ENCODE data around the gene NBPF11. TPM values are rescaled to one million over a fixed set of nuclear protein-coding genes. Genes with fewer than 3 reads are reported as not detected.
"Not testable (repeated sequence)": the region's sequence is repeated elsewhere in the genome, so short reads cannot be mapped to it uniquely, and the experiment has no call there.

The NBPF11 gene
- polyA plus RNA-seq, 2 donors, result 3.1 to 6.5 TPM

DNA sequence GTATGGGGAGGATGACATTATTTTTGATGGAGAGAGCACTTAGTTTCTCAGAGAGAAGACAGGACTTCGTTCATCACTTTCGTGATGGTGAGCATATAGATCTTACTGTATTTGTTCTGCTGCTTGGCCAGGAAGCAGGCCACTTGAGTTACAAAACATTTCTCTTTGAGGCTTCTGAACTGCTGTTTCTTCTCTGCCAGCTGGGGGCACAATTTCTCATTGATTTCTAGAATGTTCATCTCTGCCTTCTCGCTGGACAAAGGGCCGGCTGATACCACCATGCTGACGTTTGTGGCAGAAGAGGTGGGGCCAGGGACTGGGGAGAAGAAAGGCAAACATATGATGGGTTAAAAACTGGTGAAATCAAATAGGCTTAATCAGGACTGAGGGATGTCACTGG, 31.7 kb downstream of the NBPF11 start:
- not testable (repeated sequence) for H3K4me1 ChIP-seq (ENCODE audit: control insufficient read depth in 2 of 2, insufficient read depth in 2 of 2, low read length in 1 of 2); H3K36me3 ChIP-seq (ENCODE audit: control insufficient read depth in 2 of 2, insufficient read depth in 2 of 2, low read length in 1 of 2); H3K4me3 ChIP-seq (ENCODE audit: low read depth in 1 of 2, low read length in 2 of 2); H3K27ac ChIP-seq (ENCODE audit: low read depth in 2 of 2, low read length in 1 of 2); H3K9me3 ChIP-seq (ENCODE audit: control insufficient read depth in 2 of 2, insufficient read depth in 1 of 2, low read depth in 1 of 2, low read length in 1 of 2); H3K27me3 ChIP-seq (ENCODE audit: control insufficient read depth in 1 of 2, insufficient read depth in 2 of 2, low read length in 2 of 2)
- 43 to 49% methylated on average over 3 to 5 of the region's 5 CpGs for WGBS, 2 donors

DNA sequence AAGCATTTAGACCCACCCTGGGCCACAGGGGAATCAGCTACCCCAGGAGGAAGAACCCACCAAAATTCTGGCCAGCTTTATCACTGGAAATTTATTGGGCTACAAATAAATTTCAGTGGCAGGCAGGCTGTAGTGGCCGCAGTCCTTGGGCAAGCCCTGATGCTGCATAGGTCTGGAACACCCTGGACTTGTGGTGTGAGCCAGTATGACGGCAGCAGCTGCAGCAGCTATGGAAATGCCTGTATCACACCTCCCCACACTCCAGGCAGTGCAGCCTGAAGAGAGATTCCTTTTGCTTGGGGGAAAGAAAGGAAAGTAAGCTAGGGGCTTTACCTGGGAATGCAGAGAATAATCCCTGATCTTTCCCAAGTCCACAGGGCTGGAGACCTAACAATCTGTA, 56.3 kb downstream of the NBPF11 start:
- H3K27ac ChIP-seq (ENCODE audit: low read depth in 2 of 2, low read length in 1 of 2); H3K9me3 ChIP-seq (ENCODE audit: control insufficient read depth in 2 of 2, insufficient read depth in 1 of 2, low read depth in 1 of 2, low read length in 1 of 2); H3K4me3 ChIP-seq (ENCODE audit: low read depth in 1 of 2, low read length in 2 of 2); H3K4me1 ChIP-seq (ENCODE audit: control insufficient read depth in 2 of 2, insufficient read depth in 2 of 2, low read length in 1 of 2); H3K27me3 ChIP-seq (ENCODE audit: control insufficient read depth in 1 of 2, insufficient read depth in 2 of 2, low read length in 2 of 2); H3K36me3 ChIP-seq (ENCODE audit: control insufficient read depth in 2 of 2, insufficient read depth in 2 of 2, low read length in 1 of 2): not testable (repeated sequence)
- WGBS, 2 donors, result 63 to 70% methylated on average over 2 of the region's 2 CpGs

DNA sequence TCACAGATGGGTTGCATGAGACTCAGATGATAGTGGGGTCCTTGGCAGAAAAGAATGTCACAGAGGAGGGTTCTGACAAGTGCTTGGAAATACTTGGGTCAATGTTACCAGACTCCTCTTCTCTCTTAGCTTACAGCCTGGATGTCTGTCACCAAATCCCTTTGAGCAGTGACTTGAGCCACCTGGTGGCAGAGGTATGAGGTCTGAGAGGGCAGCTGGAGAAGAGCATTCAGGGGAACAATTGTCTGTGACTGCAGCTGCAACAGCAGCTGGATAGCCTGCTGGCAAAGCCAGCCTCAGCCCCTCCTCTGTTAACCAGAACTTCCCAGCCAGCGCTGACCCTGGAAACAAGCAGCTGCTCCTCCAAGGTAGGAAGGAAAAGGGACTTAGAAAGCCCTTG, 65.9 kb downstream of the NBPF11 start:
- no CpG with 5 or more reads among the region's 1 CpG for WGBS, 2 donors
- not testable (repeated sequence) for H3K9me3 ChIP-seq (ENCODE audit: control insufficient read depth in 2 of 2, insufficient read depth in 1 of 2, low read depth in 1 of 2, low read length in 1 of 2); H3K27me3 ChIP-seq (ENCODE audit: control insufficient read depth in 1 of 2, insufficient read depth in 2 of 2, low read length in 2 of 2); H3K4me1 ChIP-seq (ENCODE audit: control insufficient read depth in 2 of 2, insufficient read depth in 2 of 2, low read length in 1 of 2); H3K27ac ChIP-seq (ENCODE audit: low read depth in 2 of 2, low read length in 1 of 2); H3K36me3 ChIP-seq (ENCODE audit: control insufficient read depth in 2 of 2, insufficient read depth in 2 of 2, low read length in 1 of 2); H3K4me3 ChIP-seq (ENCODE audit: low read depth in 1 of 2, low read length in 2 of 2)

DNA sequence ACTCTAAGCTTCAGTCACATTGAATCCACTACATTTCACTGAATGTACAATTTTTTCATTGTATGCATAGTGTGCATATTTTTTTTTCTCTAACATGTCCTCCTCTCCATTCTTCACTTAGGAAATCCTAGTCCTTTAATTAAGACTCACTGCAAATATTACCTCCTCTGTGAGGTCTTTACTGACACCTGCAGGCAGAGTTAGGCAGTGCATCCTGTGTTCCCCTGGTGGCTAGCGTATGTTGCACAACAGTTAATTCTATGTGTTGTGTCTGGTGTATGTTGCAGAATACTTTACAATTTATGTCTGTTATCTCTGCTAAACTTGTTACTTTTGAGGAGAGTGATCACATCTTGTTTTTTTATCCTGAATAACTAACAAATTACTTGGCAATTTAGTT, 70.9 kb downstream of the NBPF11 start:
- no CpG with 5 or more reads among the region's 1 CpG for WGBS, 2 donors
- H3K36me3 ChIP-seq (ENCODE audit: control insufficient read depth in 2 of 2, insufficient read depth in 2 of 2, low read length in 1 of 2); H3K4me3 ChIP-seq (ENCODE audit: low read depth in 1 of 2, low read length in 2 of 2); H3K27me3 ChIP-seq (ENCODE audit: control insufficient read depth in 1 of 2, insufficient read depth in 2 of 2, low read length in 2 of 2); H3K9me3 ChIP-seq (ENCODE audit: control insufficient read depth in 2 of 2, insufficient read depth in 1 of 2, low read depth in 1 of 2, low read length in 1 of 2); H3K27ac ChIP-seq (ENCODE audit: low read depth in 2 of 2, low read length in 1 of 2); H3K4me1 ChIP-seq (ENCODE audit: control insufficient read depth in 2 of 2, insufficient read depth in 2 of 2, low read length in 1 of 2): not testable (repeated sequence)

DNA sequence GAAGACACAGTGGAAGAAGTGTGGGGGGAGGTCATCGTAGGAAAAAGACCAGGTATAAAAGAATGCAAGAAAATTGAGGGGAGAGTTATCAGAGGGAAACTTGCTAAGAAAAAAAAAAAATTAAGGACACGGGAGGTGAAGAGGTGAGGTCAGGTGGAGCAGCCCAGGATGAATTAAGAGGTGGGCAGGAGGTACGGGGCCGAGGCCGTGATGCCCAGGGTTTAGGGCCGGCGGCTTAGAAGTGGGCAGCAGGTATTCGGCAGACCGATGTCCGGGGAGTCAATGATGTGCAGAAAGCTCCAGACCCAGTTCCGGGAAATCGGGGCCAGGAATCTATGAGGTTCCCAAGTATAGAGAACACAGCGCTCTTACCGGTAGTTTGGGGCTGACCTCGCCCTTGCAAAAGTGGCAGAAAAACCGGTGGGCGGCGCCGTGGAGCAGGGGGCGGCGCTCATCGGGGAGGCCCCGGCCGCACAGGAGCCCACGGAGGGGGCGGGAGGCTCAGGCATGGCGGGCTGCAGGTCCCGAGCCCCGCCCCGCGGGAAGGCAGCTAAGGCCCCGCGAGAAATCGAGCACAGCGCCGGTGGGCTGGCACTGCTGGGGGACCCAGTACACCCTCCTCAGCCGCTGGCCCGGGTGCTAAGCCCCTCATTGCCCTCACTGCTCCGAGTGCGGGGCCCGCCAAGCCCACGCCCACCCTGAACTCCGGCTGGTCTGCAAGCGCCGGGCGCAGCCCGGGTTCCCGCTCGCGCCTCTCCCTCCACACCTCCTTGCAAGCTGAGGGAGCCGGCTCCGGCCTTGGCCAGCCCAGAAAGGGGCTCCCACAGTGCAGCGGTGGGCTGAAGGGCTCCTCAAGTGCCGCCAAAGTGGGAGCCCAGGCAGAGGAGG, 73.2 kb downstream of the NBPF11 start:
- WGBS, 2 donors, result no CpG with 5 or more reads among the region's 54 CpGs

DNA sequence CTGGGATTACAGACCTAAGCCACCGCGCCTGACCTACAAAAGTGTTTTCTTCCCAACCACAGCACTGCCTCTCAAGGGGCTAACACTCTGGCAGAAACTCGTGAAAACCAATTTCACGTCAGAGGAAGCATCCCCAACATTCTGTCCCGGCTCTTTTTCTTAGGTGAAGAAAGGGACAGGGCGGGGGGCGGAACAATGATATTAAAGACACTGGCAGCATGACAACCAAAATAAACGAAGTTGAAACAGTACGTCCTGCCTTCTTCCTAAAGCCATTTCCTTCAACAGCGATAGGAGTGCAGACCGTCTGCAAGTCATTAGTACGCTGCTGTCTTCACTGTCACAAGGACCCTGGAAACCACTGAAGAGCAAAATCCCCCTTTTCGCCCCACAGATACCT, 74.0 kb downstream of the NBPF11 start:
- not testable (repeated sequence) for H3K36me3 ChIP-seq (ENCODE audit: control insufficient read depth in 2 of 2, insufficient read depth in 2 of 2, low read length in 1 of 2); H3K4me1 ChIP-seq (ENCODE audit: control insufficient read depth in 2 of 2, insufficient read depth in 2 of 2, low read length in 1 of 2); H3K4me3 ChIP-seq (ENCODE audit: low read depth in 1 of 2, low read length in 2 of 2); H3K9me3 ChIP-seq (ENCODE audit: control insufficient read depth in 2 of 2, insufficient read depth in 1 of 2, low read depth in 1 of 2, low read length in 1 of 2); H3K27me3 ChIP-seq (ENCODE audit: control insufficient read depth in 1 of 2, insufficient read depth in 2 of 2, low read length in 2 of 2); H3K27ac ChIP-seq (ENCODE audit: low read depth in 2 of 2, low read length in 1 of 2)
- WGBS, 2 donors, result no CpG with 5 or more reads among the region's 13 CpGs

More for the DNA sequence above, 73.2 kb downstream of the NBPF11 start:
- not testable (repeated sequence) for H3K9me3 ChIP-seq (ENCODE audit: control insufficient read depth in 2 of 2, insufficient read depth in 1 of 2, low read depth in 1 of 2, low read length in 1 of 2); H3K36me3 ChIP-seq (ENCODE audit: control insufficient read depth in 2 of 2, insufficient read depth in 2 of 2, low read length in 1 of 2); H3K4me3 ChIP-seq (ENCODE audit: low read depth in 1 of 2, low read length in 2 of 2); H3K27me3 ChIP-seq (ENCODE audit: control insufficient read depth in 1 of 2, insufficient read depth in 2 of 2, low read length in 2 of 2); H3K4me1 ChIP-seq (ENCODE audit: control insufficient read depth in 2 of 2, insufficient read depth in 2 of 2, low read length in 1 of 2); H3K27ac ChIP-seq (ENCODE audit: low read depth in 2 of 2, low read length in 1 of 2)

DNA sequence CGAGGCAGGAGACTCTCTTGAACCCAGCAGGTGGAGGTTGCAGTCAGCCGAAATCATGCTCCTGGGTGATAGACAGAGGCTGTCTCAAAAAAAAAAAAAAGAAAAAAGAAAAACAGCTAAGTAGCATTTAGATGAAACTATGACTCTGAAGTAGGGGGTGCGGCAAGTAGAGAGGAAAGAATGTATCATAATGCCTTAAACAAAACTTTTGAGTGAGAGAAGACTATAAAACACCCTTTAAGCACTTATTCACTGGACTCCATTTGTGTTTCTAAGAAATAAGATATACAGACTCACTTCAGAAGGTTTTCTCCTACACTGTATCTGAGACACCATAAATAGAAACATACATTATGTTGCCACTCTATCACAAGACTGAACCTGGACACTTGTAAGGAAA, 74.6 kb downstream of the NBPF11 start:
- no CpG with 5 or more reads among the region's 3 CpGs for WGBS, 2 donors

DNA sequence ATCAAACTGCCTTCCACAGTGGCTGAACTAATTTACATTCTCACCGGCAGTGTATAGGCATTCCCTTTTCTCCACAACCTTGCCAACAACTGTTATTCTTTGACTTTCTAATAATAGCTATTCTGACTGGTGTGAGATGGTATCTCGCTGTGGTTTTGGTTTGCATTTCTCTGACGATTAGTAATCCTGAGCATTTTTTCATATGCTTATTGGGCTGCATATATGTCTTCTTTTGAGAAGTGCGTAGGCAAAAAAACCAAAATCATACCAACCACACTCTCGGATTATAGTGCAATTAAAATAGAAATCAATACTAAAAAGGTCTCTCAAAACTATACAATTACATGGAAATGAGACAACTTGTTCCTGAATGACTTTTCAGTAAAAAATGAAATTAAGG, 78.7 kb downstream of the NBPF11 start:
- H3K4me3 ChIP-seq (ENCODE audit: low read depth in 1 of 2, low read length in 2 of 2); H3K36me3 ChIP-seq (ENCODE audit: control insufficient read depth in 2 of 2, insufficient read depth in 2 of 2, low read length in 1 of 2); H3K4me1 ChIP-seq (ENCODE audit: control insufficient read depth in 2 of 2, insufficient read depth in 2 of 2, low read length in 1 of 2); H3K27ac ChIP-seq (ENCODE audit: low read depth in 2 of 2, low read length in 1 of 2); H3K9me3 ChIP-seq (ENCODE audit: control insufficient read depth in 2 of 2, insufficient read depth in 1 of 2, low read depth in 1 of 2, low read length in 1 of 2); H3K27me3 ChIP-seq (ENCODE audit: control insufficient read depth in 1 of 2, insufficient read depth in 2 of 2, low read length in 2 of 2): not testable (repeated sequence)
- WGBS, 2 donors, result no CpG with 5 or more reads among the region's 5 CpGs

More for the DNA sequence above, 74.6 kb downstream of the NBPF11 start:
- H3K4me3 ChIP-seq (ENCODE audit: low read depth in 1 of 2, low read length in 2 of 2); H3K36me3 ChIP-seq (ENCODE audit: control insufficient read depth in 2 of 2, insufficient read depth in 2 of 2, low read length in 1 of 2); H3K27me3 ChIP-seq (ENCODE audit: control insufficient read depth in 1 of 2, insufficient read depth in 2 of 2, low read length in 2 of 2); H3K9me3 ChIP-seq (ENCODE audit: control insufficient read depth in 2 of 2, insufficient read depth in 1 of 2, low read depth in 1 of 2, low read length in 1 of 2); H3K27ac ChIP-seq (ENCODE audit: low read depth in 2 of 2, low read length in 1 of 2); H3K4me1 ChIP-seq (ENCODE audit: control insufficient read depth in 2 of 2, insufficient read depth in 2 of 2, low read length in 1 of 2): not testable (repeated sequence)

DNA sequence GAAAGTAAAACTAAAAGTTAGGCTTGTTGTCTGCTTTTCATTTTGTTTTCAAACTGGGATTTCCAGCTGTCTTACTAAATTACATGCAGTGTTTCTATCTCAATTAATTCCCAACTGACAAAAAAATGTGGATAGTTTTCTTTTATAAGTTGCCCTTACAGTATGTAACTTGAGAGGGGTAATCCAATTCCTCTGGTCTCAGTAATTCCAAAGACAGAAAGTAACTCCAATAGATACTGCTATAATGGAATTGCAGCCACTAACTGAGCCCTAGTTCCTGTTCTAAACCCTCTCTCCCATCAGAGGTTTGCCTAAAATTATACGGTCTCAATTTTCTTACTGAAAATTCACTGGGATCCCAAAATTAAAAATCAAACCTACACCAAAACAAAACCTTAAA, 83.5 kb downstream of the NBPF11 start:
- H3K27ac ChIP-seq (ENCODE audit: low read depth in 2 of 2, low read length in 1 of 2); H3K4me3 ChIP-seq (ENCODE audit: low read depth in 1 of 2, low read length in 2 of 2); H3K27me3 ChIP-seq (ENCODE audit: control insufficient read depth in 1 of 2, insufficient read depth in 2 of 2, low read length in 2 of 2); H3K36me3 ChIP-seq (ENCODE audit: control insufficient read depth in 2 of 2, insufficient read depth in 2 of 2, low read length in 1 of 2); H3K9me3 ChIP-seq (ENCODE audit: control insufficient read depth in 2 of 2, insufficient read depth in 1 of 2, low read depth in 1 of 2, low read length in 1 of 2); H3K4me1 ChIP-seq (ENCODE audit: control insufficient read depth in 2 of 2, insufficient read depth in 2 of 2, low read length in 1 of 2): not testable (repeated sequence)
- WGBS, 2 donors, result no CpG with 5 or more reads among the region's 1 CpG

DNA sequence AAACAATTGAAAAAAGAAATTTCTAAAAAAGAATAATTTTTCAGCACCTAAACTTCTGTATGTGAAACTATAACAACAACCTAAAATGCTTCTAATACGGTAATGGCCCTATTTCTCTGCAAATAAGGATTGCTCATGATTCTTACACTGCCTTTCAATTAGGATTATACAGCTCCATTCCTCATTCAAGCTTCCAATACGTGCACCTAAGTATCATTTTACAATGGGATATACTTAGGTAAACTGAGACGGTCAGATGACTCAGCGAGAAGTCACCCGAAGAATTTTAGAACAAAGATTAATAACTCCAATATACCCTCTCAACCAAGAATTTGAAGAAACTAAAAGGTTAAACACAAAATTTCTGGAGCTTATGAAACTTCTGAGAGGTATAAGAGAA, 83.9 kb downstream of the NBPF11 start:
- not testable (repeated sequence) for H3K36me3 ChIP-seq (ENCODE audit: control insufficient read depth in 2 of 2, insufficient read depth in 2 of 2, low read length in 1 of 2); H3K4me3 ChIP-seq (ENCODE audit: low read depth in 1 of 2, low read length in 2 of 2); H3K4me1 ChIP-seq (ENCODE audit: control insufficient read depth in 2 of 2, insufficient read depth in 2 of 2, low read length in 1 of 2); H3K27me3 ChIP-seq (ENCODE audit: control insufficient read depth in 1 of 2, insufficient read depth in 2 of 2, low read length in 2 of 2); H3K27ac ChIP-seq (ENCODE audit: low read depth in 2 of 2, low read length in 1 of 2); H3K9me3 ChIP-seq (ENCODE audit: control insufficient read depth in 2 of 2, insufficient read depth in 1 of 2, low read depth in 1 of 2, low read length in 1 of 2)
- WGBS, 2 donors, result 38 to 44% methylated on average over 1 of the region's 5 CpGs

Measured in esophagus (tissue), 2 donors.